PC-9 (cell line): ENCODE measurements around the gene TEPSIN. TPM values are rescaled to one million over a fixed set of nuclear protein-coding genes. Genes with fewer than 3 reads are reported as not detected.

Experiments
- BruUV-seq: library from RNA; stranded (reverse); fragments of 400-500 nt; replicated peaks from 2 replicates; lab custom pipeline; 2021; lab: Mats Ljungman, UMichigan
- CTCF ChIA-PET: fragments of 300-600 bp; sonication (Branson Sonifier 250); formaldehyde crosslinking; loops from one replicate; lab custom pipeline; 2022; ENCODE audit warnings: antibody characterized with exemption; lab: Charles Lee
- POLR2A ChIA-PET: fragments of 300-600 bp; sonication (Branson Sonifier 250); formaldehyde crosslinking; loops from one replicate; lab custom pipeline; 2022; ENCODE audit warnings: antibody characterized with exemption; ENCODE audit not compliant: unreplicated experiment; lab: Charles Lee
- DNase-seq, 2 experiments: peaks; one replicate each; pipeline versions ENCODE4 v3.0.0 to v3.0.0-alpha.2; 2015 to 2022; ENCODE audit warnings: mixed read lengths in 1 of 2
- H2AFZ ChIP-seq: fragments of 200-600 bp; sonication (generic); 2 replicates; pipeline ENCODE4 v1.8.1; 2017; ENCODE audit warnings: antibody characterized with exemption
- H3F3A ChIP-seq: fragments of 200-600 bp; sonication (generic); 2 replicates; pipeline ENCODE4 v1.8.1; 2017; ENCODE audit warnings: antibody characterized with exemption, mild to moderate bottlenecking, low read depth; ENCODE audit not compliant: insufficient read depth
- H3K27ac ChIP-seq: fragments of 200-600 bp; sonication (generic); 2 replicates; pipeline ENCODE4 v1.6.1; 2016; ENCODE audit warnings: mixed run types
- H3K27me3 ChIP-seq: fragments of 200-600 bp; sonication (generic); 2 replicates; pipeline ENCODE4 v1.6.1; 2016; ENCODE audit warnings: low read depth, mixed run types; ENCODE audit not compliant: insufficient read depth
- H3K36me3 ChIP-seq: fragments of 200-600 bp; sonication (generic); 2 replicates; pipeline ENCODE4 v1.6.1; 2016; ENCODE audit warnings: low read depth, mixed run types
- H3K4me1 ChIP-seq: fragments of 200-600 bp; sonication (generic); replicated peaks from 2 replicates; pipeline ENCODE4 v1.6.1; 2016; ENCODE audit warnings: mixed run types; ENCODE audit not compliant: insufficient read depth
- H3K4me2 ChIP-seq: fragments of 200-600 bp; sonication (generic); 2 replicates; pipeline ENCODE4 v1.6.1; 2017; ENCODE audit warnings: mixed run types
- H3K4me3 ChIP-seq: fragments of 200-600 bp; sonication (generic); 2 replicates; pipeline ENCODE4 v1.6.1; 2016; ENCODE audit warnings: mixed run types
- H3K79me2 ChIP-seq: fragments of 200-600 bp; sonication (generic); 2 replicates; pipeline ENCODE4 v1.6.1; 2017; ENCODE audit warnings: low read depth, mixed run types
- H3K9me2 ChIP-seq: fragments of 200-600 bp; sonication (generic); 2 replicates; pipeline ENCODE4 v1.8.1; 2017; ENCODE audit warnings: mild to moderate bottlenecking; ENCODE audit not compliant: insufficient read depth
- H3K9me3 ChIP-seq: fragments of 200-600 bp; sonication (generic); 2 replicates; pipeline ENCODE4 v1.8.1; 2016; ENCODE audit warnings: low read depth; ENCODE audit not compliant: insufficient read depth
- H4K20me1 ChIP-seq: fragments of 200-600 bp; sonication (generic); 2 replicates; pipeline ENCODE4 v1.8.1; 2017; ENCODE audit not compliant: insufficient read depth
- CTCF ChIP-seq: fragments of 200-600 bp; sonication (generic); conservative IDR thresholded peaks from 2 replicates; pipeline ENCODE4 v1.6.1; 2017; ENCODE audit warnings: mixed run types, antibody characterized with exemption, mild to moderate bottlenecking, moderate library complexity
- EZH2 ChIP-seq: fragments of 200-600 bp; sonication (generic); IDR thresholded peaks from 2 replicates; pipeline ENCODE4 v1.8.0; 2017; ENCODE audit warnings: antibody characterized with exemption, low read depth
- intact Hi-C: fragments of 100-400 bp; cut with micrococcal nuclease; formaldehyde crosslinking; loops from one replicate; pipeline ENCODE4 v1.10.0; 2022; ENCODE audit not compliant: unreplicated experiment
- total RNA-seq: library from RNA; stranded (reverse); gene quantifications from 2 replicates; pipeline ENCODE4 v1.2.3, GENCODE V29; 2021

TEPSIN gene
- total RNA-seq, 1 experiment from 2014 or later, result 35.0 TPM

DNA sequence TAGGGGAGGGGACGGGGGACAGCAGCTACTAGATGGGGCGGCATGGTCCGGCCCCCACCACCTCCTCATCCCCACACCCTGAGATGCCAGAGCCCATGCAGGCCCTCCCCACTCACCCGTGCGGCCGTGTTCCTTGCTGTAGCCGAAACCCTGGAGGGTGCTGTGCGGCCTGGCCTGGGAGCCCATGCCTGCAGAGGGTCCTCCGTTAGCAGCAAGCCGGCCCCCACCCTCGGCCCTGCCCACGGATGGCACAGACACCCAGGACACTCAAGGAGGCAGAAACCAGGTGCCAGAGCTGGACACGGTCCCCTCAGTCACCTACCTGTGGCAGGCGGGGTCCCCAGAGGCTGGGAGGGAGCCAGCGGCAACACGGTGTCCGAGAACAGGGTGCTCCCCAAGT is 5.5 kb downstream of the TEPSIN start:
- H3K4me3 ChIP-seq, result no peak overlapping the region
- POLR2A ChIA-PET, result interaction anchor here (0.5 kb wide), 1 partner anchor 333 kb away, joined by 4 read pairs; no protein-coding TSS in a partner anchor
- intact Hi-C loops, result no loop called here
- H3K27me3 ChIP-seq, result no peaks in the 10 kb centered on the region
- CTCF ChIA-PET, result no interaction called here
- no peaks in the 10 kb centered on the region for H4K20me1 ChIP-seq
- no peak overlapping the region for H3K27ac ChIP-seq
- no peaks in the 10 kb centered on the region for H3F3A ChIP-seq
- no peak for DNase-seq
- no peaks in the 10 kb centered on the region for H3K9me3 ChIP-seq
- H3K4me1 ChIP-seq, result peaks cover 6% of the 10 kb centered on the region; the same call in 1 of the 2 replicates
- no peaks in the 10 kb centered on the region for H3K9me2 ChIP-seq
- no TSS peak for BruUV-seq
- H2AFZ ChIP-seq, result no peak overlapping the region
- no peaks in the 10 kb centered on the region for H3K79me2 ChIP-seq
- H3K4me2 ChIP-seq, result no peak overlapping the region
- H3K36me3 ChIP-seq, result no peaks in the 10 kb centered on the region
- TF ChIP-seq CTCF (no peak), EZH2 (no peak)

DNA sequence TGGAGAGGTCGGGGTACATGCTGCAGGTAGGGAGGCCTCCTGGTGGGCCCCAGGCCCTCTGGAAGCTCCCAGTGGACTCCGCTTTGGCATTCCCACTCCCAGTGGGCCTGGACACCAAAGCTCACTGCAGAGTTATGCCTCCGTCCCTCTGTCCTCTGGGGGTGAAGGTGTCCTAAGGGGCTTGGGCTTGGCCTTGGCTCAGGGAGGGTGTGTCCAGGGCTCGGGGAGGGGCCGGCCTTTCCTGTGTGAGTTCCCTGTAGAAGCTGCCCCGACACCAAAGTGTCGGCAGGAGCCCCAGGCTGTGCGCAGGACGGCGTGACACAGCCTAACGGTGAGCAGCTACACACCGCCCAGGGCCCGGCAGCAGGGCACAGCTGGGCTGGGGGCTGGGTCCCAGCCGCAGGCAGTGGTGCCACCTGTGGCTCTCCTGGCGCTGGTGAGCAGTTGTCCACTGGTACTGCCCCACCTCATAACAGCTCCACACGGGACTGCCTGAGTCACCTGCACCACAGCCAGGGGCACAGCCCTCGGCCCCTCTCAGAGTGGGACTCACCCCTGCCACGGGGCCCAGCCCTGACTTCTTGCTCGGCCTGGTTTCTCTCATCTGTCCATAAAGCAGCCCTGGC is 6.1 kb downstream of the TEPSIN start:
- Histone ChIP-seq H3K4me2 (no peak overlapping the region), H3K27ac (no peak overlapping the region), H3K4me1 (peaks cover 2% of the 10 kb centered on the region; the same call in 1 of the 2 replicates), H3K4me3 (no peak overlapping the region), H3K9me3 (no peaks in the 10 kb centered on the region), H3F3A (no peaks in the 10 kb centered on the region), H3K9me2 (no peaks in the 10 kb centered on the region), H4K20me1 (no peaks in the 10 kb centered on the region), H3K27me3 (no peaks in the 10 kb centered on the region), H3K79me2 (no peaks in the 10 kb centered on the region), H2AFZ (no peak overlapping the region), H3K36me3 (no peaks in the 10 kb centered on the region)
- CTCF ChIA-PET, result no interaction called here
- intact Hi-C loops, result no loop called here
- BruUV-seq, result no TSS peak
- DNase-seq, result no peak
- TF ChIP-seq EZH2, result no peak
- no peak for TF ChIP-seq CTCF
- POLR2A ChIA-PET, result interaction anchor here (0.5 kb wide), 1 partner anchor 333 kb away, joined by 4 read pairs; no protein-coding TSS in a partner anchor

DNA sequence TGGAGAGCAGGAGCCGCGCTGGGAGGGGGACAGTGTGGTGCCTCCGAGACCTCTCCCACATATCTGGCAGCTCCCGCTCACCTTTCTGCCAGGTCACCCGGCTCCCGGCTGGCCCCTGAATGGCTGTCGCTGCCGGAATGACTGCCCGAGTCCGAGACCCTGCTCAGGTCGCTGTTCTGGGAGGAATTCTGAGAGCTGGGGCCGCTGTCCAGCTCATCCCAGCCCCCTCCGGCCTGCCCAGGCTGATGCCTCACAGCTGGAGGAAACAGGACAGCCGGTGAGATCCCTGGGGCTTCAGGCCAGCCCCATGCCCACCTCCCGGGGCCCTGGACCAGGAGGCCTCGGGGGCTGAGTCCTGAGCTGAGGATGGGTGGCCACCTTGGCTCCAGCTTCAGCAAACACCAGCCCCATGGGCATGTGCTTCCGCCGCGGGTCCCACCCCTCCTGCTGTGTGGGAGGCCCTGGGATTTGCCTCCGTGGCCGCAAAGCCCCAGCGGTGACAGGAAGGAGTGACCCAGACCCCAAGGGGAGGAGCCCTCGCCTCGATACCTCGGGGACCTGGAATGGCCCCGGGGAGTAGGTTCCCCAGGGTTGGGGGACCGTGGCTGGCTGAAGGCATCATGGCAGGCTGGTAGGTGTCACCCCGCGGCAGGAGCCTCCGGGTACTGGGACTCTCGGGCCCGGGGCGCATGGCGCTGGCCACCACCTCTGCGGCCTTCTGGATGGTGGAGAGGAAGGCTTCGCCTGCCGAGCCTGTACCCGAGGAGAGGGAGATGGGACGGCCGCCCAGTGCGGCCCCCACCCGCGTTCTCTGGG is 6.9 kb downstream of the TEPSIN start:
- POLR2A ChIA-PET, result no interaction called here
- intact Hi-C loops, result no loop called here

More for the DNA sequence above, 6.9 kb downstream of the TEPSIN start:
- no peak for DNase-seq
- H3K9me2 ChIP-seq, result no peaks in the 10 kb centered on the region
- H3K27ac ChIP-seq, result no peak overlapping the region
- no peak overlapping the region for H2AFZ ChIP-seq
- no peaks in the 10 kb centered on the region for H3K79me2 ChIP-seq
- no peaks in the 10 kb centered on the region for H3K27me3 ChIP-seq
- H3K4me1 ChIP-seq, result no peaks in the 10 kb centered on the region
- H3K4me2 ChIP-seq, result no peak overlapping the region
- BruUV-seq, result no TSS peak
- H3K4me3 ChIP-seq, result no peak overlapping the region
- H3F3A ChIP-seq, result no peaks in the 10 kb centered on the region
- no peak for TF ChIP-seq CTCF
- no peak for TF ChIP-seq EZH2
- H3K36me3 ChIP-seq, result no peaks in the 10 kb centered on the region
- no peaks in the 10 kb centered on the region for H4K20me1 ChIP-seq
- no peaks in the 10 kb centered on the region for H3K9me3 ChIP-seq
- CTCF ChIA-PET, result no interaction called here
